Right lung (tissue), 5 donors: ENCODE data around the gene MR1. TPM values are rescaled to one million over a fixed set of nuclear protein-coding genes. Genes with fewer than 3 reads are reported as not detected.
A peak's percentile ranks its signal among the peaks of the same experiment; 100 is the strongest.

ENCODE experiments used
- DNase-seq, 2 donors: peaks; one replicate each; pipeline ENCODE4 v3.0.0-alpha.2; 2013
- polyA plus RNA-seq, 5 donors: library from polyadenylated mRNA; unstranded; fragments of 120-200 nt; gene quantifications; one replicate each; pipeline versions ENCODE4 v1.2.1 to v1.2.3, GENCODE V29; 2013; ENCODE audit warnings: inconsistent platforms in 1 of 5, low replicate concordance in 1 of 5; ENCODE audit not compliant: insufficient read length in 5 of 5, insufficient read depth in 1 of 5

The MR1 gene
- polyA plus RNA-seq, 5 donors, result 5.8 to 8.3 (median 6.9) TPM

DNA sequence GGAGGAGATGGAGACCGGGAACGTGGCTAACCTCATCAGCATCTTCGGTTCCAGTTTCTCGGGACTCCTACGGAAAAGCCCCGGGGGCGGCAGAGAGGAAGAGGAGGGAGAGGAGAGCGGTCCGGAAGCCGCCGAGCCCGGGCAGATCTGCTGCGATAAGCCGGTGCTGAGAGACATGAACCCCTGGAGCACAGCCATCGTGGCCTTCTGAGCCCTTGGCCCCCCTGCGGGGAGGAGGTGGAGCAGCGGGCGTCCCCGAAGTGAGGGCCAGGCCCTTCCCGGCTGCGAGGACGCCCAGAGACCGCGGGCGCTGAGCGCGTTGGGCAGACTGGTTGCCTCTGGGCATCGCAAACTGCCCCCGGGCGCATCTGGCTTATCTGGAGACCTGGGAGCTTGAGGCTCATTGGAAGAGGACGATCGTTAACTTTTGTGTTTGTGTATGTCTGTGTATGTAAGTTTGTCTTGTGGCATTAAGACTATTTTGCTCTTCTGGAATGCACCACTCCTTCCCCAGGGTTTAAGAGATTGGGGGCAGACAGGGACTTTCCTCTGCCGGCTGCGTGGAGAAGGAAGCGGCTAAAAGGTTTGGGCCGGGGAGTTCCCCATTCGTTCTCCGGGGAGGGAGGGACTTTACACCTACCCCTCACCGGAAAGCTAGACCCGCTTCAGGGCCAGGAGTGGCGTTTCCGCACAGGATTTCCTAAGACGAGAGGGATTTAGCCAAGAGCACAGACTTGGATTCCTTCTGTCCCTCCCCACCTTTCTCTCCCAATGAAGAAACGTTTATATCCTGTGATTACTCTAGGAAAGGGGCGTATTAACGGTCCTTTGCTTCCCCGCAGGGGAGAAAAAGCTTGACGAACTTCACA, 56.1 kb downstream of the MR1 start:
- peak in 1 of 2 donors; percentile 60 for DNase-seq

DNA sequence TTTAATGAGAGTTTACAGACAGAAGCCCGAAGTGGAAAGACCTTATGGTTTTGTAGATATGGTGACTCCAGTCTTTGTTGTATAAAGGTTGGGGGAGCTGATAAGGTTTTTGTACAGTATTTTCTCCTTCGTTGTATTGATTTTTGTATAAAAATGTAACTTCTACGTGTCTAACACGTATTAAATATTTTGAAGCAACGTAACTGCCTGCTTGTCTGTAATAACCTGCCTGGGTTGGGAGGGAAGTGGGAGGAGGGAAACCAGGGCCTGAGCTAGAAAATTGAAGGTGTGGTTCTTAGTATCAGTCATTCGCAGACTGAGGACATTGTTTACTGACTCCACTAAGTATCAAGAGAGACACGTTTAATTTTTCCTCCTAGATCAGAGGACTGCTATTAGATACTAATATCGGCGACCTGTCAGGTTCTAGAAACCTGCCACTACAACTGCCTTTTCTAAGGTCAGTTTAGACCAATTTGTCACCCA, 56.9 kb downstream of the MR1 start:
- DNase-seq, result no peak

DNA sequence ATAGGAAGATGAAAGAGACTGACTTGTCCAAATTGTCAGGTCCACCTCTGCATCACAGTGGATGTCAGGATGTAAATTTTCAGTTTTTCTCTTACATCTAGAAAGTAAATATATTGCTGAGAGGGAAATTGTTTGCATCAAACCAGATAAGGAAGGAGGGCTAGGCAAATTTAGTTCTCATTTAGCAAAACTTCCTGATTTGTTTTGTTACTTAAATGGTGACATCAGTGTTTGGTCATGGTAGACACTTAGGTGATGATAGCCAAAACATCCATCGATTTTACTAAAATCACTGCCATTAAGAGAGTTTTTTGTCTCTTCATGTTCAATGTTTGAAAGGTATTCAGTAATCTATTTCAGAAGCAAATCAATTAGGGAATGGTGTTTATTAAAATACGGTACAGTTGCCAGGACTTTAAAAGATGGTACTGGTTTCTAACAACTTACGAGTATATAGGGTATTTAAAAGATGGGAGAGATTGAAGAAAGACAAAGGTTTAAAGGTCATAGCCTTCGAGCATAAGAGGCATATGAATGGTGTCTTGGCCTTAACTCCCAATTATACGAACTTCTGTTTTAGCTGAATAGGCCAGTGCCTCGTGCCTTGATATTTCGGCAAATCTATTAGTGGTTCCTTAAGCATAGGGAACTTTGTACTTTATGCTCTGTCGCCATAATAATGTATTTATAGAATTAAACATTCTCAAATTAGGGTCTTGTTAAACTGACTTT, 57.7 kb downstream of the MR1 start:
- DNase-seq, result no peak

DNA sequence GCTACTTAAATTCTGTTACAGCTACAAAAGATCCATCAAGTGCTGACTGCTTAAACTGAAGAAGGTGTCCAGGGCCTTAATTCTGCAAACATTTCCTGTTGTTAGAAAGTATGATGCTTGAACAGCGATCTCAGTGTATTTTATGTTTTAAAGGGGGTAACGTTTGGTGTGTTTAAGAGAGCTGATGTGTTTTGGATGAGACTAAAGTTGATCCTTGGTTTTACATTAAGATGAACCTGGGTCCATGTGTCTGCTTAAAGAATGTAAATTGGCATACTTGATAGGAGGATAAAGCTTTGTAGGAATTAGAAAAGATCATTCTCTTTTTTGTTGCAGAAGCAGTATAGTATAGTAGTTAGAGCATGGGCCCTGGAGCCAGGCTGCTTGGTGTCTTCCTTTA, 58.3 kb downstream of the MR1 start:
- no peak for DNase-seq

DNA sequence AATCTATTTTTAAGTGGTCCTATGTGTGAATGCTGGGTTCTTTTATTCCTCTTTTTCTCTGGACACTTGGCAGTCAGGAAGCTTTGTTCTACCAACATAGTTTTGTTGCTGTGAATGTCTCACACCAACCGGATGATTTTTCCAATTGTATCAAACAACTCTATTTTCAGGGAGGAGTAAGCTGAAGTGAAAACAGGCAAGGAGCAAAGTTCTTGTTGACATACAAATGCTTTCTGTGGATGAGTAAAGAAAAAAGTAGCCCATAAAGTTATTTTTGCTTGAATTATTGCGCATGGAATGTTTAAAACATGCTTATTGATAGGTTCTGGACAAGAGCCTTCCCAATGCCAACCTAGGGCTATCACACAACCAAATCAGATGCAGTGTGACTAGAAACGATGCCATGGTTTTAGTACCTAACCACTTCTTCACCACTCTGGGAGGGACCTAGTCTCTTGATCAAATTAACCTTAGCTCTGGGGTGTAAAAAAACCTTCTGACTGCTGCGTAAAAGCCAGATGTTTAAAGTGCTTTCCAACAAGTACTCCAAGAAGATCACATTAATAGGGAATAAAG, 59.2 kb downstream of the MR1 start:
- no peak for DNase-seq

DNA sequence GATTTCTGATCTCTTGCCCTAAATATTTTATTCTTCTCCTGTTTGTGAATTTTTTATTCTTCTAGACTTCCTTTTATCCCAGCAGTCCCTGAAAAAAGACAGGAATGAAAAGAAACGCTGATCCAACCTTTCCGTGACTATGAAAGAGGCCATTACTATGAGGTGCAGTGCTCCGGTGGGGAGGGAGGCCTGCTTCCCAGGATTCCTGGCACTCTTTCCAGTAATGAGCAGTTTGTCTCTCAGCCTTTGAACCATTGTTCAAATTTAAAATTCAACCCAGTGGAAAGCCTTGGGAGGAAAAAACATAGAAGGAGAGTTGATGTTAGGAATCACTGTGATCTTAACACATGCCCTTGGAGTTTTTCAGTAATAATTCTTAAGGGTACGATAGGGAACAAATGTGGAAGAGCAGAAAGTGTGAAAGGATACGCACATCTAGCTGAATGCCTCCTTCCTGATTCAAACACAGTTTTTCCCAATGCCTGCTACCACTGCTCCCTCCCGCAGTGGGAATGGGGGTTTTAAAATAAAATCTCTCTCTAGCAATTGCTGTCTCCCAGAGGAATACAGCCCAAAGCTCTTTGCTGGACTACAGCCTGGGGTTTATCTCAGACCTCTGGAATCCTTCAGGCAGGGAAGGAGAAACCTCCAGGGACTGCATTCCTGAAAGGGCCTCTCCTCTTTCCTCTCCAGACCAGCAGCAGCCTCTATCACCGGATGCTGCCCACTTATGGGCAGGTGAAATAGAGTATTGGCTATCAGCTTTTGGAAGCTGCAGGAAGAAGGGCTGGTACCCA, 60.8 kb downstream of the MR1 start:
- DNase-seq, result no peak

DNA sequence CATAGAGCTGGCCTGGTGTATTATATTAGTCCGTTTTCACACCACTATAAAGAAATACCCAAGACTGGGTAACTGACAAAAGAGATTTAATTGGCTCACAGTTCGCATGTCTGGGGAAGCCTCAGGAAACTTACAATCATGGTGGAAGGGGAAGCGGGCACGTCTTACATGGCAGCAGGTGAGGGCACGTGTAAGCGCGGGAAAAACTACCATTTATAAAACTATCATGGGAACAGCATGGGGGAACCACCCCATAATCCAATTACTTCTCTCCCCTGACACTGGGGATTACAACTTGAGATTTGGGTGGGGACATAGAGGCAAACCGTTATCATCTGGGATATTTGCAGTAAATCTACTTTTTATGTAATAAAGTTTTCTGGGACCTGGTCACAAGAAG, 61.5 kb downstream of the MR1 start:
- DNase-seq, result no peak

DNA sequence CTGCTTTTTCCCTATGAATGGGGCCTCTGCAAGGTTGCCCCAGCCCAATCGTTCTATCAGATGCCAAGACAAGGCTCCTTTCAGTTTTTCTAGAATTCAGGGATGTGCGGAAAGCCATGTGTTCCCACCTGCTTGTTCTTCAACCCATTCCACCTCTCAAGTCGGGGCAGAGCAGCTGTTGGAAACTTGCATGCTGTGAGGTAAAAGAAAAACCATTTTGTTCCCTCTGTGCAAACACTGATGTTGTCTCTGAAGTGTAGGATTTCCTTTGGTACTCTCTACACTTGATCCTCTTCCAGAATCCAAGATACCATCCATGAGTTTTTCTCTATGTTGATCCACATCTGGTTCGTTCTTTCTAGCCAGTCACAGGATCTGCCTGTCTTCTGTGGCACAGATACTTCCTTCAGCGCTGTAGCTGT, 62.0 kb downstream of the MR1 start:
- DNase-seq, result no peak

DNA sequence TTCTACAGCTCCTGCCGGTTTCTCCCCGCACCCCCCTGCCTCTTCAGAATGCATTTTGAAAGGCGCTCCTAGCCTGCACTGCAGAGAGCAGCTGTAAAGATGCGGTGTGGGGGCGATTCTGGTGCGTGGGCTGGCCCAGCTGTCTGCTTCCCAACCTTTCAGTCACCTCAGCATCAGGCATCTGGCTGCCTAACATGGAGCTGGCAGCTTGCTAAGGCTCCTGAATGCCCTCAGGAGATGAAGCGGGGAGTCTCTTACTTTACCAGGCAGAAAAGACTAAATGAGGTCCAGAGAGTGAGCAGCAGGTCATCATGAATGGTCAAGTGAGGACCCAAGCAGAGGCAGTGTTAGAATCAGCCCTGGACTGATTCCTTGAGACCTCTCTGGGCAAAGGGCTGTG, 63.5 kb downstream of the MR1 start:
- no peak for DNase-seq

DNA sequence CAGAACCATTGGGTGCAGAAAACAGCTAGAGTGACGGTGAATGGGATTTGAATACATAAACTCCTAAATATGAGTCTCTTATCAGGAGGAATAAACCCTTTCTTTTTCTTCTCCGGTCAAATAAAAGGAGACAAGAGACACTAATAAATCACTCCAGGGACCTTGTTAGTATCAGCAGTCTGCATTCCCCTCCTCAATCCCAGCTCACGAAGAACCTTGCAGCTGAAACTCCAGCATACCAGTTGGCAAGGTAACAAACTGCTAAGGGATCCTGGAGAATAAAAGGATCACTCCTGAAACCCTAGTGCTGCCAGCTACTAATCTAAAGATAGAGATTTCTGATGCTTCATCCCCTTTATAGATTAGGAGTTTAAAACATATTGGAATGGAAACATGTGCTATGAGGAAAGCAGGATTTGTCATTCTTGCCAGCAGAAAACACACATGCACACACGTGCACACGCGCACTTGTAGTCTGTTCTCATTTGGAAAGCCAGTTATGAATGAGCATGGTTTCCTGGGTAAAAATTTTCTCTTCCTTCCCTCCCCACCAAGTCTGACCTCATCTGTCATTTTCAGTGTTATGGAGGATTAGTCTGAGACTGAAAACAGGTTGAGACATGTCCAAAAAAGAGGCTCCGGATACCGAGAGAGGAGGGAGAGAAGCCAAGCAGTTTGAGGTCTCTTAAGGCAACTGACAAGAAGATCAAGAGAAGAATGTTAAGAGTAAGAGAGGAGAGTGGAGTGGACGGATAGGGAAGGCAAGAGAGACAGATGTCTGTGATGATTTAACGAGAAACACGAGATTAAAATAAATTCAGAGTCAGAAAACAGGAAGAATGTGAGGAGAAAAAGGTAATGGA, 65.6 kb downstream of the MR1 start:
- no peak for DNase-seq

DNA sequence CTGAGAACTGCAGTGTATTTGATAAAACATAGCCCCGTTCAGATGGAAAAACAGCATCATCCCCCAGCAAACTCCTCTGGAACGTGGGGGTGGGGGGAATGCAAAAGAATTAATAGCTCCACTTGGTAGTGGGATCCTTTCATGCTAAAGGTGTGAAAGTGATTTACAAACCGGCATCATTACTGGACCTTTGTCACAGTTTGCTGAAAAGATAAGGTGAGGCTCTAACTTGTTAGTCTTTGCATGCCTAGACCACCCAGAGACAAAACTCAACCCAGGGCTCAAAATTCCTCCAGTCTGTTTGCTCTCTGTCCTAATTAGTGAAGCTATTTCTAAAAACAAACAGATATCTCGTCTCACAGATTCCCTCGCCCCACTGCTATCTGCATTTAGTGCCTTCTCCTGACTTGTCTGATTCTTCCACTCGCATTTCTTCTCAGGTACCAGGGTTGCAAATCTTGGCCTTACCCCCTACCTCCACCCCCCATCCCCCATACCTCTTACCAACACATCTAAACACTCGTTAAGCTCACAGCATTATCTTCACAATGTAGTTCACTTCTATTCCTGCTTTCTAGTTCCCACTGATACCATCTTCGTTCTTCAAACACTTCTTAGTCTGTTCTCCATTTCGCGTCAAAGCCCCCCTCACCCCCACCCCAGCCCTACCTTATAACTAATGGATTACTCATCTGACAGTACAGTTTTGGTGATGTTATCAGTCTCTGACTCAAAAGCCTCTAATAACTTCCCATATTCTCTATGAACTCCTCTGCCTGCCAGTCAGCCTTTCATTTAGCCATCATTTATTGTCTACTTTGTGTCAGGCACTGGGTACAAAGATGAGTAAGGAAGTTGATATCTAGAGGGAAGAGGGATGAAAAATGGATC, 66.5 kb downstream of the MR1 start:
- DNase-seq, result no peak

DNA sequence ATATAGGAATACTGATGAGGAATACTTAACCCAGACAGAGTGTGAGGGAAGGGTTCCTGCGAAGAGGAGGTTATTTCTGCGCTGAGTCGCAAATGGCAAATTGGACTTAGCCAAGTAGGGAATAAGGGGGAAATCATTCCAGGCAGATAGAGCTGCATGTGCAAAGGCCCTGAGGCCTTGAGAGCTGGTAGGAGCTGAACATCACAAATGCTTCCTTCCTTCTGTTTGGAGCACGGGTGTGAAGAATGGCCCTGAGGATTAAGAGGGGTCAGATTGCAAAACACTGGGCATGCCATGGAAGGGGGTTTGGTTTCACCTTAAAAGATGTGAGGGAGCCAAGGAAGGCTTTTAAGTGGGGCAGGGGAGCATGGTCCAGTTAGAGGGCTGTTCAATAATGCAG, 67.2 kb downstream of the MR1 start:
- DNase-seq, result no peak

DNA sequence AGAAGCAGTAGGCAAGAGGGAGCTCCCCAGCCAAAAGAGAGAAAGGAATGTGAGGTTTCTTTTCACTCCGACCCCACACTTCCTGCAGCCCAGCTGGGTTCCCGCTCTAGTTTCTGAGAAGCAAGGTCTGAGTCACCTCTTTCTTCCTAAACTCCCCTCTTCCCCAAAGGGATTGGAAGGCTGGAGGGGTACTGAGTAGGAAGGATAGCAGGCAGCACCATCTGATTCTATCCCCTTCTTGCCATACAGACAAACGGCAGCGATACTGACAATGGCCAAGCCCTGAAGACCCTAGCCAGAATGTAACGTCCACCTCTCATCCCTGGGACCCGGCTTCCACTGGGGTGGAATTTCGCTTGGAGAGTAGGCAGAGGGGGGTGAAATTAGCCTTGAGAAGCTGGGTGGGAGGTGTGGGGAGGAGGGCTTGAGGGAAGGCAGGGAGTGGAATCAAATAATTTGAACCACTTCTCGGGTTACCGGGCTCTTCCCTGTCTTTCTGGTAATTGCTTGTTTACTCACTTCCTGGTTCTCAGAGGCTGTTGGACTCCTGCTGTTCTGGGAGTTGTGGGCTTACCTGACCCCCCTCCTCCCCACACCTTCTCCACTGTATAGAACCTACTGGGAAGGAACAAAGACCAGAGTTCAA, 67.9 kb downstream of the MR1 start:
- no peak for DNase-seq

DNA sequence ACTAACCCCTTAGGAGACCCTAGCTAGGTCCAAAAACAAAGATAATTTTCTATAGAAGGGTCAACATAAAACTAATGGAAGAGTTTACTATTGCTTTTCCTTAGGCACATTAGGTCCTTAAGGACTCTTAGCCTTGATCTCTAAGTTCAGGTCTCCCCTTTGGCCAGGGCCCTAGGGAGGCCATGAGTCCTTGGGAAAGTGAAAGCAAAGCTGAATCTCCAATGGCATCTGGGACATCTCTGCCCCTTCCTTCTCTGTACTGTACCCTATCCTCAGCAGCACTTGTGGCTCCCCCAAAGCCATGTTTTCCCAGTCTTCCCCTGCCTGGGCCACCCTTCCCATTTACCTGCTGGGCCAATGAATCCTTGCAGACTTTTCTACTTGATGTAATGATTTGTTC, 69.1 kb downstream of the MR1 start:
- DNase-seq, result no peak

DNA sequence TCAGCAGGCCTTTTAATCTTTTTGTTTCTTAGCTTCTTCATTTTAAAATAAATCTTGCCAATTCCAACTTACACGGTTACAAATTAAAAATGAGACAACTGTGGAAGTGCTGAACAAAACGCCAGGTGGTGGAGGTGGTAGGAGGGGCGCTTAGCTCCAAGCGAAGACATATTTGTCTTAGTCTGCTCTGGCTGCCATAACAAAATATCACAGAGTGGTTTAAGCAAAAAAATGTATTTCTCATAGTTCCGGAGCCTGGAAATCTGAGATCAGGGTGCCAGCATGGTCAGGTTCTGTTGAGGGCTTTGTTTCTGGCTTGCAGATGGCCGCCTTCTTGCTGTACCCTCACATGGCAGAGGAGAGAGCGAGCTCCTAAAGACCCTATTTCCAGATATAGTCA, 69.6 kb downstream of the MR1 start:
- no peak for DNase-seq

DNA sequence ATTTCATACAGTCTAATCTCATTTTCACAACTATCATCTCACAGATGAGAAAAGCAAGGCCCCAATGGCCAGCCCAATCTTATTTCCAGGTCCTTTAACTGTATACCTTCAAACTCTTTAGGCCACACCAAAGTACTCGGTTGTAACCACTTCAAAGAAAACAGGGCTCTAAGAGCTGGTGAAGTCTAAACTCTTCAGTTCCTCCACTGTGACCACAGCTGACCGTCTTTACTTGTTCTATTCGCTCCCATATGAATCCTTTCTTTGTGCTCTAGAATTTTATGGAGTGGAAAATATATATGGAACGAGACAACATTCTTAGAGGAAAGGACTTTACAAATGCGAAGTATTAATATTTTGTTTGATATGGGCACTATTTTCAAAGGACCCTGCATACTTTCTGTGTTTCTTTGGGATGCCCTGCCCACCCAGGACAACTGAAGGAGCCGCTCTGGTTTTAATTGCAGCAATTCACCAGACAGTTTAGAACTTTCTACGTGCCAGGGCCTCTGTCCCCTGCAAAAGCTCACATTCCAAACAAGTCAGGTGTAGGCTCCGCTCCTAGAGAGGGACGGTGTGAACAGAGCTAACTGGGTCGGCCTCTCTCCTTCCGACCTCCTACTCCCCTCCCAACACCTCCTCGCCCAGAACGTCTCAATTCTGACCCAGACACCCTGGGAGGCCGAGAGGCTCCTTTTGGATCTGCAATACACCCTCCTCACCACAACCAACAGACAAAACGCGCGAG, 70.4 kb downstream of the MR1 start:
- no peak for DNase-seq

DNA sequence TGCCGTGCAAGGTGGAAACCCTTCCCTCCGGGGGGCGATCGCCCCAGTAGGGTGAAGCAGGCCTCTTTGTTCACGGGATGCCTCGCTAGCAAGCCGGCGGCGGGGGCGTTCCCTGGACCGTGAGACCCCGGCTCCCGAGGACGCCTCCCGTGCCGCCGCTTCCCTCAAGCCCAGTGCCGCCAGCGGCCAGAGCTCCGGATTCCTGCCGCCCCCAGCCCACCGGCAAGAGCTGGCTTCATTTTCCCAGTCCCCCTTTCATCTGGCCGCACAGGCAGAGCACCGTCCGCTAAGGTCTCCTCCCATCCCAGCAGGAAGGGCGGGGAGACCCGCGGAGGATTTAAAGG, 71.0 kb downstream of the MR1 start:
- no peak for DNase-seq

DNA sequence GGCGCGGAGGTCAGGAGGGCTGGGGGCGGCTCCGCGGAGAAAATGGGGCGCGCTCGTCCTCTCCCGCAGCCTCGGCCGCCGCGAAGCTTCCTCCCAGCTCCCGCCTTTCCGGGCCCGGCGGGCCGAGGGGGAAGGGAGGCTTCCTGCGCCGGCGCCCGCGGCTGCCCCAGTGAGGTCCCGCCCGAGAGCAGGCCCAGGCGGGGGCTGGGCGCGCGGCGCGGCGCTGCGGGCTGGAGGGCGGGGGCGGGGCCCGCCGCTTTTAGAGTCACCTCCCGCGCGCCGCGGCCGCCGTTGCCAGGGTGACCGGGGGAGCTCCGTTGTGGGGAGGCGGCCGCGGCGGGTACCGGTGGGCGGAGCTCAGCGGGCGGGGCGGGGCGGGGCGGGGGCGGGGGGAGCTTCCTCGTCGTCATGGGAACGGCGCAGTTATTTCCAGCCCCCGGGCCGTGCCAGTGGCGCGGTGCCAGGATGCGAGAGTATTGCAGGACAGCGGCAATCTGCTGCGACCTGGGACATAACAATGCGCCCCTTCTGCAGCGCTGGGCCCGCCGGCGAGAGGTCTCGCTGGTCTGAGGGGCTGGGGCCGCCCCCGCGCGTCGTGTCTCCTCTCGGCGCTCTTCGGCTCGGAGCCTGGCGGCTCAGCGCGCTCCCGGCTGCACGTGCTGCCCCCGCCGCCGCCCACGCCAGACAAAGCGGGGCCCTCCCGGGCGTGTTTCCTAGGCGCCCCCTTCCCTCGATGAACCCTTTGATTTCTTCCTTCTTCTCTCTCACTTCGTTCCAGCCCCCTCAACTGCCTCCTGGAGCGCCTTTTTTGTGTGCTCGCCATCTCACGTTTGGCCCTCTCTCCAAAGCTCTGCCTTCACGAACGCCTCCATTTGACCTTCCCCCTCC, 71.6 kb downstream of the MR1 start:
- DNase-seq, result peak; percentile 91 to 92
